SK-N-SH (cell line): ENCODE results near the gene MYBBP1A. TPM values are rescaled to one million over a fixed set of nuclear protein-coding genes. Genes with fewer than 3 reads are reported as not detected.
A peak's percentile ranks its signal among the peaks of the same experiment; 100 is the strongest.

ENCODE experiments used
- CTCF ChIA-PET: fragments of 300-600, 350-600 bp; formaldehyde crosslinking; extraction: SDS; loops from one replicate; lab custom pipeline; 2021; lab: Yijun Ruan, JAX
- POLR2A ChIA-PET: fragments of 350-600 bp; sonication (Branson Sonifier 250); formaldehyde crosslinking; extraction: SDS; loops from one replicate; lab custom pipeline; 2020; ENCODE audit warnings: antibody characterized with exemption, inconsistent platforms; lab: Yijun Ruan, JAX
- DNase-seq: peaks from one replicate; pipeline ENCODE4 v3.0.0; 2012
- H2AFZ ChIP-seq: fragments of 200-600 bp; sonication (generic); 2 replicates; pipeline ENCODE4 v1.8.1; 2016; ENCODE audit warnings: antibody characterized with exemption, mild to moderate bottlenecking, low read depth
- H3F3A ChIP-seq: fragments of 200-600 bp; sonication (generic); replicated peaks from 2 replicates; pipeline ENCODE3; 2016; ENCODE audit warnings: antibody characterized with exemption, mild to moderate bottlenecking; ENCODE audit not compliant: insufficient read depth
- H3K27ac ChIP-seq, 2 experiments: fragments of 200-500 bp in 1 of 2; fragments of 200-600 bp in 1 of 2; sonication (Bioruptor generic) in 1 of 2; sonication (generic), shearing (Covaris generic) in 1 of 2; 2 replicates each; pipeline versions ENCODE4 v1.5.1 to v1.6.1; 2014 to 2016; ENCODE audit warnings: low read depth in 2 of 2, inconsistent platforms in 1 of 2, low read length in 1 of 2, mild to moderate bottlenecking in 1 of 2, mixed read lengths in 1 of 2
- H3K27me3 ChIP-seq: fragments of 200-600 bp; sonication (generic), shearing (Covaris generic); 2 replicates; pipeline ENCODE4 v1.6.1; 2016; ENCODE audit warnings: mixed run types; ENCODE audit not compliant: insufficient read depth
- H3K36me3 ChIP-seq, 2 experiments: fragments of 200-500 bp in 1 of 2; fragments of 200-600 bp in 1 of 2; sonication (Bioruptor generic) in 1 of 2; sonication (generic) in 1 of 2; replicated peaks in 1 of 2; 2 replicates each; pipeline versions ENCODE3 to v1.5.1; 2014 to 2016; ENCODE audit warnings: low read length in 1 of 2, mild to moderate bottlenecking in 1 of 2; ENCODE audit not compliant: insufficient read depth in 2 of 2, control insufficient read depth in 1 of 2
- H3K4me1 ChIP-seq, 2 experiments: fragments of 200-500 bp in 1 of 2; fragments of 200-600 bp in 1 of 2; sonication (Bioruptor generic) in 1 of 2; sonication (generic), shearing (Covaris generic) in 1 of 2; 2 replicates each; pipeline versions ENCODE4 v1.5.1 to v1.6.1; 2014 to 2016; ENCODE audit warnings: low read depth in 1 of 2, low read length in 1 of 2, mixed run types in 1 of 2; ENCODE audit not compliant: insufficient read depth in 2 of 2, control insufficient read depth in 1 of 2
- H3K4me2 ChIP-seq: fragments of 200-600 bp; sonication (generic), shearing (Covaris generic); 2 replicates; pipeline ENCODE4 v1.6.1; 2017; ENCODE audit warnings: mixed run types
- H3K4me3 ChIP-seq, 2 experiments: fragments of 200-500 bp in 1 of 2; fragments of 200-600 bp in 1 of 2; sonication (Bioruptor generic) in 1 of 2; sonication (generic), shearing (Covaris generic) in 1 of 2; 2 replicates each; pipeline versions ENCODE4 v1.5.1 to v1.8.1; 2014 to 2016; ENCODE audit warnings: low read depth in 2 of 2, inconsistent platforms in 1 of 2, low read length in 1 of 2, mild to moderate bottlenecking in 1 of 2, mixed read lengths in 1 of 2, moderate library complexity in 1 of 2
- H3K79me2 ChIP-seq: fragments of 200-600 bp; sonication (generic); 2 replicates; pipeline ENCODE4 v1.8.1; 2017; ENCODE audit warnings: mild to moderate bottlenecking; ENCODE audit not compliant: insufficient read depth
- H3K9ac ChIP-seq: fragments of 200-600 bp; sonication (generic); 2 replicates; pipeline ENCODE4 v1.6.1; 2017; ENCODE audit warnings: mixed run types
- H3K9me2 ChIP-seq: fragments of 200-600 bp; sonication (generic); 2 replicates; pipeline ENCODE4 v1.6.1; 2017; ENCODE audit warnings: mixed run types
- H3K9me3 ChIP-seq: fragments of 200-600 bp; sonication (generic); 2 replicates; pipeline ENCODE4 v1.6.1; 2017; ENCODE audit warnings: mixed run types, mild to moderate bottlenecking, moderate library complexity
- H4K20me1 ChIP-seq: fragments of 200-600 bp; sonication (generic); 2 replicates; pipeline ENCODE4 v1.6.1; 2017; ENCODE audit warnings: mild to moderate bottlenecking, mixed run types; ENCODE audit not compliant: insufficient read depth
- EP300 ChIP-seq, 2 experiments: IDR thresholded peaks; 2 replicates each; pipeline versions ENCODE4 v1.4.0 to v1.6.1; 2012; ENCODE audit warnings: borderline replicate concordance in 1 of 2, low read depth in 1 of 2, low read length in 1 of 2
- EZH2phosphoT487 ChIP-seq: fragments of 200-600 bp; sonication (generic); IDR thresholded peaks from 2 replicates; pipeline ENCODE4 v1.6.1; 2017; ENCODE audit warnings: low read depth, mixed run types, mild to moderate bottlenecking, antibody characterized with exemption, moderate library complexity, borderline replicate concordance
- FOXJ3 ChIP-seq: sonication (generic); formaldehyde crosslinking; IDR thresholded peaks from 2 replicates; pipeline ENCODE4 v1.5.1; 2020; ENCODE audit warnings: mild to moderate bottlenecking, missing genetic modification reagents
- JUND ChIP-seq: IDR thresholded peaks from 2 replicates; pipeline ENCODE4 v1.4.0; 2012
- MEF2A ChIP-seq: IDR thresholded peaks from 2 replicates; pipeline ENCODE4 v1.4.0; 2012; ENCODE audit warnings: low read depth, borderline replicate concordance
- MXI1 ChIP-seq: IDR thresholded peaks from 2 replicates; pipeline ENCODE4 v1.6.1; 2012; ENCODE audit warnings: mild to moderate bottlenecking, low read depth, low read length, improper control_type of control experiment
- RFX5 ChIP-seq: IDR thresholded peaks from 2 replicates; pipeline ENCODE4 v1.6.1; 2012; ENCODE audit warnings: mild to moderate bottlenecking, improper control_type of control experiment, low read length
- SIN3A ChIP-seq: IDR thresholded peaks from 2 replicates; pipeline ENCODE4 v1.6.1; 2012; ENCODE audit warnings: low read depth, mild to moderate bottlenecking, low read length, moderate library complexity, borderline replicate concordance
- TAF1 ChIP-seq: IDR thresholded peaks from 2 replicates; pipeline ENCODE4 v1.6.1; 2012; ENCODE audit warnings: low read depth, mild to moderate bottlenecking, low read length, moderate library complexity, borderline replicate concordance
- TEAD4 ChIP-seq: IDR thresholded peaks from 2 replicates; pipeline ENCODE4 v1.4.0; 2012; ENCODE audit warnings: mild to moderate bottlenecking, borderline replicate concordance; ENCODE audit not compliant: insufficient read depth
- WGBS: methylation state at CpG from one replicate; pipeline ENCODE4 v1.1.6; 2017; ENCODE audit warnings: low lambda C conversion rate; 5-methylcytosine and 5-hydroxymethylcytosine counted together
- polyA plus RNA-seq, 3 experiments: library from polyadenylated mRNA; depleted of rRNA; stranded (reverse); fragments of >200 nt; gene quantifications; 2 replicates each; pipeline ENCODE4 v1.2.3, GENCODE V29; 2012
- TF ChIP-seq, protein P1 (sequence below): fragments of 200-600 bp; sonication (generic); IDR thresholded peaks from 2 replicates; pipeline ENCODE4 v1.6.1; 2017; ENCODE audit warnings: antibody characterized with exemption, mild to moderate bottlenecking, moderate library complexity
- TF ChIP-seq, protein P2 (sequence below): IDR thresholded peaks from 2 replicates; pipeline ENCODE4 v1.4.0; 2012; ENCODE audit warnings: low read depth, borderline replicate concordance
- TF ChIP-seq, protein P3 (sequence below): IDR thresholded peaks from 2 replicates; pipeline ENCODE4 v1.4.0; 2012; ENCODE audit warnings: low read depth, borderline replicate concordance
- TF ChIP-seq, protein P4 (sequence below): IDR thresholded peaks from 2 replicates; pipeline ENCODE4 v1.4.0; 2012; ENCODE audit warnings: low read depth
- TF ChIP-seq, protein P5 (sequence below): fragments of 150-350 bp; IDR thresholded peaks from 2 replicates; pipeline ENCODE4 v1.6.1; 2016; ENCODE audit warnings: mild to moderate bottlenecking, low read depth, low read length

Gene MYBBP1A
- polyA plus RNA-seq, 1 of the 3 experiments (the other 2 are of a cell fraction) = 93.0 TPM

DNA sequence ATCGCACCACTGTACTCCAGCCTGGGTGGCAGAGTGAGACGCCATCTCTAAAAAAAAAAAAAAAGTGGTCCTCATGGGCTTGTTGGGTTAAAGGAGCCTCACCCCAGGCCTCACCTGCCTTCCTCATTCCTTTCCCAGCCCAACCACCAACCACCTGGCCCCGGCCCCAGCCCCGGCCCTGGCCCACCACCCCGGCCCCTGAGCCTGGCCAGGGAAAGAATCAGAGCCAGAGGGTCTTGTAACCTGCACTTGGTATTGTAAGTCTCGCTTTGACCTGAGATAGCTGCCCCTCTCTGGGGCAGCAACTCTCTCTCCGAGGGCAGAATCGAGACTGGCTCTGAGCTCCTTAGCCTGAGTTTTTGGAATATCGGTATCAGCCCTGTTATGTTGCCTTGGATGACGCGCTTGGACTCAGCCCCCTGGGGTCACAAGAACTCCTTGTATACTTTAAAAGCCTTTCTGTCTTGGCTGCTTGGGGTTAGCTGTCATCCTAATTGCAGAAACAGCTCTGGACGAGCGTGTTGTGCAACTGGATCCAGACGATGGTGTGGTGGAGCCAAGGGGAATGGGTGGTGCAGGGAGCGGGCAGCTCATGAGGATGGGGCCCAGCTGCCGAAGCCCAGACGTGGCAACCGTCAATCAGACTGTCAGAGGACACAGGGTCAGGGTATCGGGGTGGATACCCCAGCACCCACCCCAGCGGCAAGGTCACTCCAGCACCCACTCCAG, 43.8 kb upstream of the MYBBP1A start:
- Histone ChIP-seq H3K27ac (no peak overlapping the region), H3K79me2 (no peaks in the 10 kb centered on the region), H3K9me3 (no peaks in the 10 kb centered on the region), H3K4me2 (no peak overlapping the region), H3K27me3 (peaks cover 8% of the 10 kb centered on the region; the same call in 1 of the 2 replicates), H4K20me1 (no peaks in the 10 kb centered on the region), H2AFZ (no peak overlapping the region), H3F3A (no peaks in the 10 kb centered on the region), H3K4me1 (peaks cover 0 to 11% of the 10 kb centered on the region in 2 experiments; a peak in 1 of 4 replicates), H3K9me2 (no peaks in the 10 kb centered on the region), H3K9ac (no peak overlapping the region), H3K36me3 (no peaks in the 10 kb centered on the region), H3K4me3 (no peak overlapping the region)
- CTCF ChIA-PET = interaction anchor here (1.0 to 6.1 kb wide), 8 partner anchors 8 to 34 kb away, joined by 3 to 39 read pairs (median 8); partner anchors contain the start of gene SMTNL2
- TF ChIP-seq SIN3A = no peak
- no peak for TF ChIP-seq RFX5
- TF ChIP-seq, protein P1, sequence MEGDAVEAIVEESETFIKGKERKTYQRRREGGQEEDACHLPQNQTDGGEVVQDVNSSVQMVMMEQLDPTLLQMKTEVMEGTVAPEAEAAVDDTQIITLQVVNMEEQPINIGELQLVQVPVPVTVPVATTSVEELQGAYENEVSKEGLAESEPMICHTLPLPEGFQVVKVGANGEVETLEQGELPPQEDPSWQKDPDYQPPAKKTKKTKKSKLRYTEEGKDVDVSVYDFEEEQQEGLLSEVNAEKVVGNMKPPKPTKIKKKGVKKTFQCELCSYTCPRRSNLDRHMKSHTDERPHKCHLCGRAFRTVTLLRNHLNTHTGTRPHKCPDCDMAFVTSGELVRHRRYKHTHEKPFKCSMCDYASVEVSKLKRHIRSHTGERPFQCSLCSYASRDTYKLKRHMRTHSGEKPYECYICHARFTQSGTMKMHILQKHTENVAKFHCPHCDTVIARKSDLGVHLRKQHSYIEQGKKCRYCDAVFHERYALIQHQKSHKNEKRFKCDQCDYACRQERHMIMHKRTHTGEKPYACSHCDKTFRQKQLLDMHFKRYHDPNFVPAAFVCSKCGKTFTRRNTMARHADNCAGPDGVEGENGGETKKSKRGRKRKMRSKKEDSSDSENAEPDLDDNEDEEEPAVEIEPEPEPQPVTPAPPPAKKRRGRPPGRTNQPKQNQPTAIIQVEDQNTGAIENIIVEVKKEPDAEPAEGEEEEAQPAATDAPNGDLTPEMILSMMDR = no peak
- no peak for TF ChIP-seq MEF2A
- TF ChIP-seq EZH2phosphoT487 = no peak
- 91% methylated on average over 19 of the region's 20 CpGs for WGBS
- POLR2A ChIA-PET = interaction anchor here (2.0 kb wide), 1 partner anchor 8 kb away, joined by 6 read pairs; no protein-coding TSS in a partner anchor
- DNase-seq = peak; percentile 27

DNA sequence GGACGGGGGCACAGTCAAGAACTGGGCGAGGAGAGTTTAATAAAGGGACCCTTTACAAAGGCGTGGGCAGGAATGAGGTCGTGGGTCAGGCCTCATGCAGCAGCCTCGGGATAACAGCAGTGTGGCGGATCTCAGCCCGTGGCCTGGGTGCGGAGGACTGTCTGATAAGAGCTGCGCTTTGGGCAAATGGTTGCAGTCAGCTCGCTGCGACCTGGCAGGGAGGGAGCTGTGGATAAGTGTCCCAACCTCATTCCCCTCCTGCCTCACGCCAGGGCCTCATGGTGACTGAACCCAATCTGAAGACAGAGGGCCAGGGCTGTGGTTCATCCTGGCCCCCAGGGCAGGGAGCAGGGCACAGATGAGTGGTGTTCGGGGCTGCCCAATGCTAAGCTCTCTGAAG, 42.8 kb upstream of the MYBBP1A start:
- Histone ChIP-seq H2AFZ (no peak overlapping the region), H3K9me3 (no peaks in the 10 kb centered on the region), H3F3A (no peaks in the 10 kb centered on the region), H3K27ac (no peak overlapping the region), H3K36me3 (no peaks in the 10 kb centered on the region), H3K4me1 (peaks cover 0 to 11% of the 10 kb centered on the region in 2 experiments; a peak in 1 of 4 replicates), H3K4me2 (no peak overlapping the region), H3K79me2 (no peaks in the 10 kb centered on the region), H3K9me2 (no peaks in the 10 kb centered on the region), H3K27me3 (peaks cover 8% of the 10 kb centered on the region; the same call in 1 of the 2 replicates), H4K20me1 (no peaks in the 10 kb centered on the region), H3K4me3 (no peak overlapping the region), H3K9ac (no peak overlapping the region)
- peak; percentile 25 for DNase-seq
- CTCF ChIA-PET = interaction anchor here (0.8 to 6.1 kb wide), 6 partner anchors 10 to 33 kb away, joined by 3 to 39 read pairs (median 10); no protein-coding TSS in a partner anchor
- WGBS = 71% methylated on average over 13 of the region's 13 CpGs
- POLR2A ChIA-PET = no interaction called here
- TF ChIP-seq MXI1 (no peak), FOXJ3 (CRISPR knock-in tag) (no peak), TEAD4 (no peak), TAF1 (no peak), EZH2phosphoT487 (no peak), JUND (no peak), EP300 (IDR thresholded peaks at IDR 0.05; ENCODE audit: borderline replicate concordance in 1 of 2, low read depth in 1 of 2, low read length in 1 of 2) (no peak)
- TF ChIP-seq, protein P2, sequence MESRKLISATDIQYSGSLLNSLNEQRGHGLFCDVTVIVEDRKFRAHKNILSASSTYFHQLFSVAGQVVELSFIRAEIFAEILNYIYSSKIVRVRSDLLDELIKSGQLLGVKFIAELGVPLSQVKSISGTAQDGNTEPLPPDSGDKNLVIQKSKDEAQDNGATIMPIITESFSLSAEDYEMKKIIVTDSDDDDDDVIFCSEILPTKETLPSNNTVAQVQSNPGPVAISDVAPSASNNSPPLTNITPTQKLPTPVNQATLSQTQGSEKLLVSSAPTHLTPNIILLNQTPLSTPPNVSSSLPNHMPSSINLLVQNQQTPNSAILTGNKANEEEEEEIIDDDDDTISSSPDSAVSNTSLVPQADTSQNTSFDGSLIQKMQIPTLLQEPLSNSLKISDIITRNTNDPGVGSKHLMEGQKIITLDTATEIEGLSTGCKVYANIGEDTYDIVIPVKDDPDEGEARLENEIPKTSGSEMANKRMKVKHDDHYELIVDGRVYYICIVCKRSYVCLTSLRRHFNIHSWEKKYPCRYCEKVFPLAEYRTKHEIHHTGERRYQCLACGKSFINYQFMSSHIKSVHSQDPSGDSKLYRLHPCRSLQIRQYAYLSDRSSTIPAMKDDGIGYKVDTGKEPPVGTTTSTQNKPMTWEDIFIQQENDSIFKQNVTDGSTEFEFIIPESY = no peak
- TF ChIP-seq, protein P3, sequence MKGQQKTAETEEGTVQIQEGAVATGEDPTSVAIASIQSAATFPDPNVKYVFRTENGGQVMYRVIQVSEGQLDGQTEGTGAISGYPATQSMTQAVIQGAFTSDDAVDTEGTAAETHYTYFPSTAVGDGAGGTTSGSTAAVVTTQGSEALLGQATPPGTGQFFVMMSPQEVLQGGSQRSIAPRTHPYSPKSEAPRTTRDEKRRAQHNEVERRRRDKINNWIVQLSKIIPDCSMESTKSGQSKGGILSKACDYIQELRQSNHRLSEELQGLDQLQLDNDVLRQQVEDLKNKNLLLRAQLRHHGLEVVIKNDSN = no peak
- TF ChIP-seq, protein P4, sequence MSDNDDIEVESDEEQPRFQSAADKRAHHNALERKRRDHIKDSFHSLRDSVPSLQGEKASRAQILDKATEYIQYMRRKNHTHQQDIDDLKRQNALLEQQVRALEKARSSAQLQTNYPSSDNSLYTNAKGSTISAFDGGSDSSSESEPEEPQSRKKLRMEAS = no peak
- TF ChIP-seq, protein P5, sequence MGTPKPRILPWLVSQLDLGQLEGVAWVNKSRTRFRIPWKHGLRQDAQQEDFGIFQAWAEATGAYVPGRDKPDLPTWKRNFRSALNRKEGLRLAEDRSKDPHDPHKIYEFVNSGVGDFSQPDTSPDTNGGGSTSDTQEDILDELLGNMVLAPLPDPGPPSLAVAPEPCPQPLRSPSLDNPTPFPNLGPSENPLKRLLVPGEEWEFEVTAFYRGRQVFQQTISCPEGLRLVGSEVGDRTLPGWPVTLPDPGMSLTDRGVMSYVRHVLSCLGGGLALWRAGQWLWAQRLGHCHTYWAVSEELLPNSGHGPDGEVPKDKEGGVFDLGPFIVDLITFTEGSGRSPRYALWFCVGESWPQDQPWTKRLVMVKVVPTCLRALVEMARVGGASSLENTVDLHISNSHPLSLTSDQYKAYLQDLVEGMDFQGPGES = no peak
